Glutamatergic neuron (in vitro differentiated cells): ENCODE measurements around the gene TSPAN9. TPM values are rescaled to one million over a fixed set of nuclear protein-coding genes. Genes with fewer than 3 reads are reported as not detected.

Experiments
- DNase-seq: peaks from one replicate; pipeline ENCODE4 v3.0.0; 2022
- H3K27ac Mint-ChIP-seq: one replicate; pipeline ENCODE4 v1.8.0; 2020; ENCODE audit warnings: mild to moderate bottlenecking, mixed read lengths, inconsistent platforms; ENCODE audit not compliant: unreplicated experiment
- H3K27me3 Mint-ChIP-seq: one replicate; pipeline ENCODE4 v1.8.0; 2020; ENCODE audit warnings: mild to moderate bottlenecking, moderate library complexity, mixed read lengths, inconsistent platforms; ENCODE audit not compliant: unreplicated experiment
- H3K36me3 Mint-ChIP-seq: one replicate; pipeline ENCODE4 v1.8.0; 2020; ENCODE audit warnings: mild to moderate bottlenecking, mixed read lengths, inconsistent platforms; ENCODE audit not compliant: unreplicated experiment
- H3K4me1 Mint-ChIP-seq: one replicate; pipeline ENCODE4 v1.8.0; 2020; ENCODE audit warnings: mild to moderate bottlenecking, low read depth, mixed read lengths, inconsistent platforms; ENCODE audit not compliant: unreplicated experiment
- H3K4me3 Mint-ChIP-seq: one replicate; pipeline ENCODE4 v1.8.0; 2020; ENCODE audit warnings: mild to moderate bottlenecking, mixed read lengths, inconsistent platforms; ENCODE audit not compliant: unreplicated experiment
- H3K9me3 Mint-ChIP-seq: one replicate; pipeline ENCODE4 v1.8.0; 2020; ENCODE audit warnings: mild to moderate bottlenecking, moderate library complexity, mixed read lengths, inconsistent platforms; ENCODE audit not compliant: unreplicated experiment
- CTCF ChIP-seq: fragments of 200-600 bp; sonication (generic); IDR thresholded peaks from one replicate; pipeline ENCODE4 v1.5.0; 2021; ENCODE audit not compliant: partially characterized antibody, unreplicated experiment
- total RNA-seq: library from RNA; stranded (reverse); fragmentation: NEBNext Ultra II Directional; extraction: Animal tissue kit (Norgen Biotek cat#: 25700); gene quantifications from one replicate; pipeline ENCODE4 v1.2.1, GENCODE V29; 2021; ENCODE audit not compliant: unreplicated experiment

Gene TSPAN9
- total RNA-seq, 1 donor from 2014 or later: 142 TPM

GRCh38 chr12:3178671-3179313 is 101.6 kb downstream of the TSPAN9 start:
- no peaks in the 10 kb centered on the region for H3K36me3 Mint-ChIP-seq
- peaks cover 10% of the 10 kb centered on the region for H3K9me3 Mint-ChIP-seq
- H3K4me3 Mint-ChIP-seq: no peak overlapping the region
- DNase-seq: no peak
- H3K27ac Mint-ChIP-seq: no peak overlapping the region
- peaks cover 20% of the 10 kb centered on the region for H3K4me1 Mint-ChIP-seq
- peaks cover 16% of the 10 kb centered on the region for H3K27me3 Mint-ChIP-seq
- TF ChIP-seq CTCF: no peak

GRCh38 chr12:3179731-3180130 is 102.6 kb downstream of the TSPAN9 start:
- H3K36me3 Mint-ChIP-seq: no peaks in the 10 kb centered on the region
- peaks cover 20% of the 10 kb centered on the region for H3K4me1 Mint-ChIP-seq
- no peak for DNase-seq
- peaks cover 7% of the 10 kb centered on the region for H3K9me3 Mint-ChIP-seq
- H3K27ac Mint-ChIP-seq: no peak overlapping the region
- TF ChIP-seq CTCF: no peak
- H3K4me3 Mint-ChIP-seq: no peak overlapping the region
- H3K27me3 Mint-ChIP-seq: peaks cover 12% of the 10 kb centered on the region

- Mint-ChIP-seq H3K27me3 (peaks cover 12% of the 10 kb centered on the region), H3K4me1 (peaks cover 31% of the 10 kb centered on the region), H3K27ac (no peak overlapping the region), H3K9me3 (peaks cover 7% of the 10 kb centered on the region), H3K36me3 (no peaks in the 10 kb centered on the region), H3K4me3 (no peak overlapping the region)
- DNase-seq: no peak
- no peak for TF ChIP-seq CTCF
These were observed 105.2 kb downstream of the TSPAN9 start for GRCh38 chr12:3182426-3182825.

- H3K4me1 Mint-ChIP-seq: peaks cover 35% of the 10 kb centered on the region
- no peak for TF ChIP-seq CTCF
- H3K9me3 Mint-ChIP-seq: peaks cover 4% of the 10 kb centered on the region
- DNase-seq: no peak
- H3K36me3 Mint-ChIP-seq: no peaks in the 10 kb centered on the region
- no peak overlapping the region for H3K4me3 Mint-ChIP-seq
- H3K27me3 Mint-ChIP-seq: peaks cover 9% of the 10 kb centered on the region
- no peak overlapping the region for H3K27ac Mint-ChIP-seq
These were observed 107.3 kb downstream of the TSPAN9 start for GRCh38 chr12:3184485-3184884.

- Mint-ChIP-seq H3K27me3 (peaks cover 9% of the 10 kb centered on the region), H3K9me3 (peaks cover 5% of the 10 kb centered on the region), H3K4me1 (peaks cover 41% of the 10 kb centered on the region), H3K36me3 (no peaks in the 10 kb centered on the region), H3K27ac (peak overlapping the region; percentile 74), H3K4me3 (no peak overlapping the region)
- no peak for TF ChIP-seq CTCF
- no peak for DNase-seq
These were observed 108.2 kb downstream of the TSPAN9 start for GRCh38 chr12:3185260-3185870.
